Activated CD8-positive, alpha-beta memory T cell treated with anti-CD3 and anti-CD28 coated beads, Interleukin-2, amount 10 ng/mL, durations not matched to agents 7 days and 5 days (primary cell): ENCODE measurements around the gene ARHGEF2. TPM values are rescaled to one million over a fixed set of nuclear protein-coding genes. Genes with fewer than 3 reads are reported as not detected.

Experiments
- ATAC-seq: fragments of 150-1000 bp; cut with Tn5 transposase; one replicate; pipeline ENCODE4 v1.10.0; 2021; ENCODE audit warnings: moderate library complexity
- CTCF ChIA-PET: fragments of 350-600 bp; sonication (Branson Sonifier 250); formaldehyde crosslinking; loops from one replicate; lab custom pipeline; 2021; ENCODE audit warnings: antibody characterized with exemption; lab: Charles Lee
- DNase-seq: peaks from one replicate; pipeline ENCODE4 v3.0.0-alpha.2; 2020
- H3K27ac Mint-ChIP-seq: one replicate; pipeline ENCODE4 v1.8.0; 2021; ENCODE audit warnings: mild to moderate bottlenecking, mixed read lengths
- H3K27me3 Mint-ChIP-seq: one replicate; pipeline ENCODE4 v1.8.0; 2021; ENCODE audit warnings: mixed read lengths
- H3K36me3 Mint-ChIP-seq: one replicate; pipeline ENCODE4 v1.8.0; 2021; ENCODE audit warnings: mild to moderate bottlenecking, mixed read lengths
- H3K4me1 Mint-ChIP-seq: one replicate; pipeline ENCODE4 v1.8.0; 2021; ENCODE audit warnings: mixed read lengths
- H3K4me3 Mint-ChIP-seq: one replicate; pipeline ENCODE4 v1.8.0; 2021; ENCODE audit warnings: mild to moderate bottlenecking, moderate library complexity, mixed read lengths
- H3K9me3 Mint-ChIP-seq: one replicate; pipeline ENCODE4 v1.8.0; 2022; ENCODE audit warnings: low read depth, mixed read lengths
- total RNA-seq, 2 experiments: library from RNA; stranded (reverse); gene quantifications; one replicate each; pipeline ENCODE4 v1.2.3, GENCODE V29; 2021

ARHGEF2 gene
- total RNA-seq, 2 experiments from 2014 or later, result 159 to 161 TPM

DNA sequence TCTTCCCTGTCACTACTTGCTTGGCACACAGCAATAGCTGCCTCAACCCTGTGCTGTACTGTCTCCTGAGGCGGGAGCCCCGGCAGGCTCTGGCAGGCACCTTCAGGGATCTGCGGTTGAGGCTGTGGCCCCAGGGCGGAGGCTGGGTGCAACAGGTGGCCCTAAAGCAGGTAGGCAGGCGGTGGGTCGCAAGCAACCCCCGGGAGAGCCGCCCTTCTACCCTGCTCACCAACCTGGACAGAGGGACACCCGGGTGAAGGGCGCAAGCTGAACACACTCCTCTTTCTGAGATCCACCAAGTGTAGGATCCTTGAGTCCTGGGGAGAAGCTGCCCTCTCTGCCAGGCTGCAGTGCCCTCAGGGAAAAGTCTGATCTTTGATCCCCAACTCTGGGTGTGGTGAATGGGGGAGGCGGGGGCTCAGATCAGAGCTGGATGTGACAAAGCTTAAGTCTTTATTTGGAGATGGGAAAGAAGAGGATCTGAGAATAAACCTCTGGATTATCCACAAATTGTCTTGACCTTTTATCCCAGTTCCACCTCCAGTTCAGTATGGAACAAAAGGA lies 35.7 kb downstream of the ARHGEF2 start:
- DNase-seq (no peak), ATAC-seq (no peak)
- Mint-ChIP-seq H3K4me1 (peaks cover 65% of the 10 kb centered on the region), H3K27ac (no peak overlapping the region), H3K36me3 (peaks cover 16% of the 10 kb centered on the region), H3K4me3 (no peak overlapping the region), H3K9me3 (no peaks in the 10 kb centered on the region), H3K27me3 (no peaks in the 10 kb centered on the region)
- CTCF ChIA-PET, result interaction anchor here (4.4 to 4.8 kb wide), 2 partner anchors 35 to 46 kb away, joined by 35 read pairs; partner anchors contain the start of gene ARHGEF2

GRCh38 chr1:155941845-155942531 lies 36.4 kb downstream of the ARHGEF2 start:
- Mint-ChIP-seq H3K4me1 (peaks cover 60% of the 10 kb centered on the region), H3K36me3 (peaks cover 10% of the 10 kb centered on the region), H3K27ac (peak overlapping the region; percentile 20), H3K4me3 (no peak overlapping the region), H3K27me3 (no peaks in the 10 kb centered on the region), H3K9me3 (no peaks in the 10 kb centered on the region)
- no peak for DNase-seq
- no peak for ATAC-seq
- CTCF ChIA-PET, result interaction anchor here (4.8 to 5.7 kb wide), 2 partner anchors 47 to 49 kb away, joined by 35 to 119 read pairs; no protein-coding TSS in a partner anchor

GRCh38 chr1:155940993-155941844 lies 37.1 kb downstream of the ARHGEF2 start, which contains the start of gene RXFP4:
TSS of gene RXFP4 (plus strand) at chr1:155941638. CDS start at chr1:155941710, 72 bp downstream.
- DNase-seq (no peak), ATAC-seq (peak; percentile 6)
- CTCF ChIA-PET, result interaction anchor here (0.9 to 5.7 kb wide), 8 partner anchors 10 to 125 kb away, joined by 3 to 119 read pairs (median 6); partner anchors contain the start of gene ARHGEF2
- Mint-ChIP-seq H3K9me3 (no peaks in the 10 kb centered on the region), H3K4me1 (peaks cover 52% of the 10 kb centered on the region), H3K27ac (peak within 1 kb of the TSS; percentile 81), H3K36me3 (peaks cover 3% of the 10 kb centered on the region), H3K4me3 (no peak within 1 kb of the TSS), H3K27me3 (no peaks in the 10 kb centered on the region)

- CTCF ChIA-PET, result interaction anchor here (0.9 to 5.7 kb wide), 9 partner anchors 9 to 126 kb away, joined by 3 to 119 read pairs (median 7); partner anchors contain the start of gene ARHGEF2
- DNase-seq, result no peak
- H3K36me3 Mint-ChIP-seq, result no peaks in the 10 kb centered on the region
- peaks cover 51% of the 10 kb centered on the region for H3K4me1 Mint-ChIP-seq
- no peaks in the 10 kb centered on the region for H3K27me3 Mint-ChIP-seq
- no peak overlapping the region for H3K4me3 Mint-ChIP-seq
- H3K9me3 Mint-ChIP-seq, result no peaks in the 10 kb centered on the region
- H3K27ac Mint-ChIP-seq, result peak overlapping the region; percentile 81
- ATAC-seq, result peak; percentile 20
Measured at GRCh38 chr1:155940482-155940992, 37.8 kb downstream of the ARHGEF2 start.

- no peak overlapping the region for H3K4me3 Mint-ChIP-seq
- H3K36me3 Mint-ChIP-seq, result no peaks in the 10 kb centered on the region
- no peak overlapping the region for H3K27ac Mint-ChIP-seq
- H3K27me3 Mint-ChIP-seq, result no peaks in the 10 kb centered on the region
- peaks cover 41% of the 10 kb centered on the region for H3K4me1 Mint-ChIP-seq
- no peaks in the 10 kb centered on the region for H3K9me3 Mint-ChIP-seq
- ATAC-seq, result no peak
- CTCF ChIA-PET, result interaction anchor here (0.6 to 5.7 kb wide), 30 partner anchors 8 to 365 kb away, joined by 3 to 119 read pairs (median 4); partner anchors contain the start of genes ARHGEF2, SSR2 and SYT11
- peak; percentile 63 for DNase-seq
Measured at GRCh38 chr1:155938220-155938627, 40.1 kb downstream of the ARHGEF2 start.

- no peaks in the 10 kb centered on the region for H3K27me3 Mint-ChIP-seq
- no peak overlapping the region for H3K27ac Mint-ChIP-seq
- peaks cover 25% of the 10 kb centered on the region for H3K36me3 Mint-ChIP-seq
- peaks cover 44% of the 10 kb centered on the region for H3K4me1 Mint-ChIP-seq
- H3K9me3 Mint-ChIP-seq, result no peaks in the 10 kb centered on the region
- ATAC-seq (no peak), DNase-seq (no peak)
- CTCF ChIA-PET, result interaction anchor here (1.8 to 4.5 kb wide), 8 partner anchors 10 to 131 kb away, joined by 7 to 56 read pairs (median 16); partner anchors contain the start of gene ARHGEF2
- no peak overlapping the region for H3K4me3 Mint-ChIP-seq
Measured at GRCh38 chr1:155934936-155935590, 43.3 kb downstream of the ARHGEF2 start.

- Mint-ChIP-seq H3K36me3 (peaks cover 28% of the 10 kb centered on the region), H3K9me3 (no peaks in the 10 kb centered on the region), H3K27ac (no peak within 1 kb of the TSS), H3K4me1 (peaks cover 45% of the 10 kb centered on the region), H3K4me3 (no peak within 1 kb of the TSS), H3K27me3 (no peaks in the 10 kb centered on the region)
- DNase-seq (peak; percentile 98), ATAC-seq (peak; percentile 96)
- CTCF ChIA-PET, result interaction anchor here (0.9 to 4.5 kb wide), 10 partner anchors 11 to 132 kb away, joined by 3 to 56 read pairs (median 15); partner anchors contain the start of gene ARHGEF2
Measured at GRCh38 chr1:155934097-155934935, 44.0 kb downstream of the ARHGEF2 start, which contains the start of gene KHDC4. TSS of gene KHDC4 (minus strand) at chr1:155934413. CDS start at chr1:155934373, 40 bp downstream.

GRCh38 chr1:155933591-155934096 lies 44.7 kb downstream of the ARHGEF2 start:
- H3K4me3 Mint-ChIP-seq, result no peak overlapping the region
- CTCF ChIA-PET, result interaction anchor here (0.8 to 4.5 kb wide), 11 partner anchors 12 to 133 kb away, joined by 3 to 56 read pairs (median 14); partner anchors contain the start of gene ARHGEF2
- DNase-seq (no peak), ATAC-seq (no peak)
- no peaks in the 10 kb centered on the region for H3K27me3 Mint-ChIP-seq
- H3K27ac Mint-ChIP-seq, result no peak overlapping the region
- H3K4me1 Mint-ChIP-seq, result peaks cover 48% of the 10 kb centered on the region
- peaks cover 33% of the 10 kb centered on the region for H3K36me3 Mint-ChIP-seq
- H3K9me3 Mint-ChIP-seq, result no peaks in the 10 kb centered on the region

- CTCF ChIA-PET, result interaction anchor here (0.8 to 4.5 kb wide), 10 partner anchors 8 to 140 kb away, joined by 3 to 56 read pairs (median 11); partner anchors contain the start of gene ARHGEF2
- Mint-ChIP-seq H3K27ac (peak overlapping the region; percentile 49), H3K36me3 (peaks cover 39% of the 10 kb centered on the region), H3K4me1 (peaks cover 46% of the 10 kb centered on the region), H3K9me3 (no peaks in the 10 kb centered on the region), H3K4me3 (peak overlapping the region; percentile 58), H3K27me3 (no peaks in the 10 kb centered on the region)
- DNase-seq, result no peak
- ATAC-seq, result no peak
Measured at GRCh38 chr1:155932487-155932886, 45.9 kb downstream of the ARHGEF2 start.

GRCh38 chr1:155932081-155932480 lies 46.3 kb downstream of the ARHGEF2 start:
- Mint-ChIP-seq H3K4me3 (peak overlapping the region; percentile 58), H3K36me3 (peaks cover 42% of the 10 kb centered on the region), H3K27me3 (no peaks in the 10 kb centered on the region), H3K9me3 (no peaks in the 10 kb centered on the region), H3K27ac (peak overlapping the region; percentile 48), H3K4me1 (peaks cover 46% of the 10 kb centered on the region)
- CTCF ChIA-PET, result interaction anchor here (0.8 to 4.5 kb wide), 8 partner anchors 8 to 73 kb away, joined by 3 to 56 read pairs (median 11); partner anchors contain the start of gene ARHGEF2
- no peak for ATAC-seq
- DNase-seq, result no peak
